Upper lobe of left lung (tissue), 6 donors: Measurements from ENCODE around the gene MAP2. TPM values are rescaled to one million over a fixed set of nuclear protein-coding genes. Genes with fewer than 3 reads are reported as not detected.

Source experiments
- ATAC-seq, 2 donors: fragments of 200-7000 bp; cut with Tn5 transposase; one replicate each; pipeline ENCODE4 v1.9.1; 2022; ENCODE audit warnings: mild to moderate bottlenecking in 2 of 2, moderate library complexity in 2 of 2; ENCODE audit not compliant: low FRiP score in 2 of 2
- DNase-seq, 2 donors: peaks; one replicate each; pipeline ENCODE4 v3.0.0-alpha.2; 2019 to 2020
- H3K27ac ChIP-seq, 4 donors: fragments of 200-600 bp; sonication (generic); one replicate each; pipeline ENCODE4 v1.5.1; 2016 to 2019
- H3K27me3 ChIP-seq, 4 donors: fragments of 200-600 bp; sonication (generic); one replicate each; pipeline ENCODE4 v1.5.1; 2017 to 2019
- H3K36me3 ChIP-seq, 4 donors: fragments of 200-600 bp; sonication (generic); one replicate each; pipeline ENCODE4 v1.5.1; 2016 to 2019
- H3K4me1 ChIP-seq, 4 donors: fragments of 200-600 bp; sonication (generic); one replicate each; pipeline ENCODE4 v1.5.1; 2018 to 2019
- H3K4me3 ChIP-seq, 4 donors: fragments of 200-600 bp; sonication (generic); one replicate each; pipeline ENCODE4 v1.5.1; 2017 to 2019; ENCODE audit warnings: mild to moderate bottlenecking in 2 of 4, moderate library complexity in 1 of 4
- H3K9me3 ChIP-seq, 4 donors: fragments of 200-600 bp; sonication (generic); one replicate each; pipeline ENCODE4 v1.5.1; 2018 to 2019
- EP300 ChIP-seq, 4 donors: sonication (generic); formaldehyde crosslinking; IDR thresholded peaks; one replicate each; pipeline ENCODE4 v1.5.1; 2017; ENCODE audit warnings: antibody characterized with exemption in 4 of 4, control low read depth in 2 of 4
- POLR2A ChIP-seq, 4 donors: fragments of 450-650 bp; IDR thresholded peaks; one replicate each; pipeline ENCODE4 v1.5.1; 2016 to 2017; ENCODE audit warnings: antibody characterized with exemption in 4 of 4, mild to moderate bottlenecking in 2 of 4
- POLR2AphosphoS5 ChIP-seq, 2 donors: sonication (generic); formaldehyde crosslinking; IDR thresholded peaks; one replicate each; pipeline ENCODE4 v1.5.1; 2017; ENCODE audit warnings: antibody characterized with exemption in 2 of 2
- WGBS, 2 donors: methylation state at CpG; one replicate each; pipeline ENCODE4 v1.1.5; 2017 to 2018; 5-methylcytosine and 5-hydroxymethylcytosine counted together
- total RNA-seq, 6 donors: library from RNA; depleted of rRNA in 4 of 6; stranded (reverse); fragments of >200 nt in 4 of 6; gene quantifications; one replicate each; pipeline versions ENCODE4 v1.1.0 to v1.2.1, GENCODE V29; 2016 to 2021
- TF ChIP-seq, protein P1 (sequence below), 6 experiments: fragments of 450-650 bp in 4 of 6; fragments of 200-600 bp in 2 of 6; sonication (generic) in 2 of 6; IDR thresholded peaks; one replicate each; pipeline ENCODE4 v1.5.1; 2016 to 2019; ENCODE audit warnings: antibody characterized with exemption in 6 of 6
- donor health status: DM: no; HTN: no; CAD: no; lungs with moderate emphysema.
- donor health status: DM: no; HTN: yes; CAD: no; lungs with severe emphysema.

The MAP2 gene
- total RNA-seq, 6 donors from 2014 or later, result 25.2 to 121 (median 58.7) TPM

DNA sequence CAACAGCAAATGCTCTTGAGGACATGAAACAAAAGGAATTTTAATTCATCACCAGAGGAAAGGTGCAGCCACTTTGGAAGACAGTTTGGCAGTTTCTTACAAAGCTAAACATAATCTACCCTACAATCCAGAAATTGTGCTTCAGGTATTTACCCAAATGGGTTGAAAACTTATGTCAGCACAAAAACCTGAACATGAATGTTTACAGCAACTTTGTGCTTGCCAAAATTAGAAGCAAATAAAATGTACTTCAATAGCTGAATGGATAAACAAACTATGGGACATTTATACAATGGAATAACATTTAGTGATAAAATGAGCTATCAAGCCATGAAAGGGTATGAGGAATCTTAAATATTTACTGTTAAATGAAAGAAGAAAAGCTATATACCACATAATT is 6.9 kb upstream of the MAP2 start:
- no peaks in the 10 kb centered on the region for H3K4me1 ChIP-seq
- DNase-seq, result no peak
- no peaks in the 10 kb centered on the region for H3K36me3 ChIP-seq
- H3K9me3 ChIP-seq, result peaks cover 0 to 6% (median 1%) of the 10 kb centered on the region in 4 donors
- H3K27me3 ChIP-seq, result no peaks in the 10 kb centered on the region
- H3K4me3 ChIP-seq, result no peak overlapping the region
- TF ChIP-seq, protein P1, sequence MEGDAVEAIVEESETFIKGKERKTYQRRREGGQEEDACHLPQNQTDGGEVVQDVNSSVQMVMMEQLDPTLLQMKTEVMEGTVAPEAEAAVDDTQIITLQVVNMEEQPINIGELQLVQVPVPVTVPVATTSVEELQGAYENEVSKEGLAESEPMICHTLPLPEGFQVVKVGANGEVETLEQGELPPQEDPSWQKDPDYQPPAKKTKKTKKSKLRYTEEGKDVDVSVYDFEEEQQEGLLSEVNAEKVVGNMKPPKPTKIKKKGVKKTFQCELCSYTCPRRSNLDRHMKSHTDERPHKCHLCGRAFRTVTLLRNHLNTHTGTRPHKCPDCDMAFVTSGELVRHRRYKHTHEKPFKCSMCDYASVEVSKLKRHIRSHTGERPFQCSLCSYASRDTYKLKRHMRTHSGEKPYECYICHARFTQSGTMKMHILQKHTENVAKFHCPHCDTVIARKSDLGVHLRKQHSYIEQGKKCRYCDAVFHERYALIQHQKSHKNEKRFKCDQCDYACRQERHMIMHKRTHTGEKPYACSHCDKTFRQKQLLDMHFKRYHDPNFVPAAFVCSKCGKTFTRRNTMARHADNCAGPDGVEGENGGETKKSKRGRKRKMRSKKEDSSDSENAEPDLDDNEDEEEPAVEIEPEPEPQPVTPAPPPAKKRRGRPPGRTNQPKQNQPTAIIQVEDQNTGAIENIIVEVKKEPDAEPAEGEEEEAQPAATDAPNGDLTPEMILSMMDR (IDR thresholded peaks at IDR 0.05), result no peak
- no peak for TF ChIP-seq POLR2AphosphoS5 (IDR thresholded peaks at IDR 0.05)
- no peak for TF ChIP-seq EP300 (IDR thresholded peaks at IDR 0.05)
- TF ChIP-seq POLR2A (IDR thresholded peaks at IDR 0.05), result no peak
- no peak overlapping the region for H3K27ac ChIP-seq
- ATAC-seq, result no peak

DNA sequence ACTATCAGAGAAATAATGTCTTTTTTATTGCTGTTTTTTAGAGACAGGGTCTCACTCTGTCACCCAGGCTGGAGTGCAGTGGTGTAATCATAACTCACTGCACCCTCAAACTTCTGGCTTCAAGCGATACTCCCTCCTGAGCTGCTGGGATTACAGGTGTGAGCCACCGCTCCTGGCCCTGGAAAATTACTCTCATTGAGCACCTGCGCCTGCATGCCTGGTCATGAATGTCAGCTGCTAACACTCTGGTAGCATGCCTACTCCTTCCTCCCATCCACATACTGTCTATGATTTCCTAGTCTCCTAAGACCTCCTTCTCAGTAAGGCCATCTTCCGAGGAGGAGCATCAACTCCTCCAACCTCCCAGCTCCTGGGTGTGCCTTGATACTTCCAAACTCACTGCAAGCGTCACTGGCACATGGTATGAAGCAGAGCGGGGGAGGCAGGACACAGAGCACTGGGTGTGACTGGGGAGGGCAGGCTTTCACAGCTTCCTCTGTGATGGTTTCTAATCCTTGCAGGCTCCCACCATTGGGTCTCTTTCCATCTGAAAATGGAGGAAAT is 1.6 kb upstream of the MAP2 start:
- TF ChIP-seq POLR2AphosphoS5 (IDR thresholded peaks at IDR 0.05), result no peak
- TF ChIP-seq, protein P1 (IDR thresholded peaks at IDR 0.05), result no peak
- no peak for TF ChIP-seq EP300 (IDR thresholded peaks at IDR 0.05)
- TF ChIP-seq POLR2A (IDR thresholded peaks at IDR 0.05), result no peak
- ATAC-seq (no peak), DNase-seq (no peak)
- no peaks in the 10 kb centered on the region for H3K36me3 ChIP-seq
- no peaks in the 10 kb centered on the region for H3K9me3 ChIP-seq
- no peak overlapping the region for H3K27ac ChIP-seq
- WGBS, 2 donors, result 91 to 92% methylated on average over 6 of the region's 6 CpGs
- H3K27me3 ChIP-seq, result no peaks in the 10 kb centered on the region
- no peak overlapping the region for H3K4me3 ChIP-seq
- H3K4me1 ChIP-seq, result peaks cover 0 to 26% (median 9%) of the 10 kb centered on the region in 4 donors

DNA sequence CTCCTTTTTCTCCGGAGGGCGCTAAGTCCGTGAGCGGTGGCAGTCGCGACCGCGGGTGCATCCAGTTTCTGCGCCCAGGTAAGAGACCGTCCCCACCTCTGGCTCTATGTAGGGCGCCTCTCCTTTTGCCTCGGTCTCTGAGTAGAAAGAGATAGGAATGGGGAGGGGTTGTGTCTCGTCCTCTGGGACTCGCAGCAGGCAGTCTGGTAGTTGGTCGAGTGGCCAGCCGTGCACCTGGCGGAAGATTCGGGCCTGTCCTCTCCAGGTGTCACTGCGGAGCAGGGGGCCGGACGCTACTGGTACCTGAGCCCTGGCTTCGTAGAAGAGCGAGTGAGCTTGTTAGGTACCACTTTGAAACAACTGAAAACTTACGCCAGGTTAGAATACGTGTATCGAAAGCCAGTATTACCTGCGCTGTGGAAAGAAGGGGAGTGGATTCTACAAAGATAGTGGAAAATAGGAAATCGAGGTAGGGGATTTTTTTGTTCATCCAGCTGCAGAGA is 403 bp downstream of the MAP2 start:
- ATAC-seq (peak; percentile 28 to 64), DNase-seq (peak in 1 of 2 donors; percentile 26)
- WGBS, 2 donors, result 2% methylated on average over 28 of the region's 28 CpGs
- Histone ChIP-seq H3K36me3 (no peaks in the 10 kb centered on the region), H3K27ac (peak overlapping the region; percentile 30 to 74 (median 59)), H3K4me1 (peaks cover 0 to 26% (median 9%) of the 10 kb centered on the region in 4 donors), H3K4me3 (peak overlapping the region; percentile 58 to 79 (median 72)), H3K9me3 (no peaks in the 10 kb centered on the region), H3K27me3 (no peaks in the 10 kb centered on the region)
- no peak for TF ChIP-seq POLR2AphosphoS5 (IDR thresholded peaks at IDR 0.05)
- TF ChIP-seq, protein P1 (IDR thresholded peaks at IDR 0.05), result no peak
- no peak for TF ChIP-seq EP300 (IDR thresholded peaks at IDR 0.05)
- peak in 1 of 4 donors; percentile 3 for TF ChIP-seq POLR2A (IDR thresholded peaks at IDR 0.05)

DNA sequence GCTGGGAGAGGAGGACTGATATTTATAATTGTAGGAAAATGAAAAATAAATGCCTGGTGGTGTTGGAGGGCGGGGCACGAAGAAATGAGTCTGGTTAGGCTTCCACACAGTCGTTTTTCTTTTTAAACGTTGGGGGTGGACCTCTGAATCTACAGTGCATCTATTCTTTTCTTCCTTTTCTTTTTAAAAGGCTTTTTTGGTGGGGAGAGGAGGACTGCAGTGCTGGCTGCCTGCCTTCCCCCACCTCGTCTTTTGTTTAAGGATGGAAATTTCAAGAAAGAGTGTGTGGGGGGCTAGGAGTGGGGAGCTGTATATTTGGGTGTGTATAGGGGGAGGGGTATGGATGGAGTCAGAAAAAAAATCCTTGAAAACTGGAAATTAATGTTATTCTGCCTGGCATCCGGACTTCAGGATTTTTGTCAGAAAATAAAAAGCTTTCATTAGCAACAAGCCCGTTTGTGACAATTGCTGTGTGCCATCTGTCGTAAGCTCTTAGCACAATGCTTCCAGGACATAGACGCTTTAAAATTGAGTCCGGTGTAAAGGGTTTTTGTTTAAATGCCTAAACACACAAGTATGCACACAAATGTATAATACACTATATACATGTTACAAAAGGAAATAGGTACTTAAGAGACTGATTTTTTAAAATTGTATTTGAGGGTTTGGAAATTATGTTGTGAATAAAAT is 1.1 kb downstream of the MAP2 start:
- H3K9me3 ChIP-seq, result no peaks in the 10 kb centered on the region
- DNase-seq, result no peak
- no peaks in the 10 kb centered on the region for H3K36me3 ChIP-seq
- TF ChIP-seq, protein P1 (IDR thresholded peaks at IDR 0.05), result no peak
- TF ChIP-seq POLR2A (IDR thresholded peaks at IDR 0.05), result no peak
- TF ChIP-seq POLR2AphosphoS5 (IDR thresholded peaks at IDR 0.05), result no peak
- no peak for TF ChIP-seq EP300 (IDR thresholded peaks at IDR 0.05)
- no peak for ATAC-seq
- 9 to 11% methylated on average over 10 of the region's 10 CpGs for WGBS, 2 donors
- peak overlapping the region; percentile 15 to 74 (median 59) for H3K27ac ChIP-seq
- peaks cover 0 to 26% (median 9%) of the 10 kb centered on the region in 4 donors for H3K4me1 ChIP-seq
- peak overlapping the region; percentile 58 to 79 (median 72) for H3K4me3 ChIP-seq
- H3K27me3 ChIP-seq, result no peaks in the 10 kb centered on the region
